ENCODE data around the gene KCNIP1. TPM values are rescaled to one million over a fixed set of nuclear protein-coding genes. Genes with fewer than 3 reads are reported as not detected.

Gene KCNIP1
- total RNA-seq, 1 donor from 2014 or later: 8.7 TPM

DNA sequence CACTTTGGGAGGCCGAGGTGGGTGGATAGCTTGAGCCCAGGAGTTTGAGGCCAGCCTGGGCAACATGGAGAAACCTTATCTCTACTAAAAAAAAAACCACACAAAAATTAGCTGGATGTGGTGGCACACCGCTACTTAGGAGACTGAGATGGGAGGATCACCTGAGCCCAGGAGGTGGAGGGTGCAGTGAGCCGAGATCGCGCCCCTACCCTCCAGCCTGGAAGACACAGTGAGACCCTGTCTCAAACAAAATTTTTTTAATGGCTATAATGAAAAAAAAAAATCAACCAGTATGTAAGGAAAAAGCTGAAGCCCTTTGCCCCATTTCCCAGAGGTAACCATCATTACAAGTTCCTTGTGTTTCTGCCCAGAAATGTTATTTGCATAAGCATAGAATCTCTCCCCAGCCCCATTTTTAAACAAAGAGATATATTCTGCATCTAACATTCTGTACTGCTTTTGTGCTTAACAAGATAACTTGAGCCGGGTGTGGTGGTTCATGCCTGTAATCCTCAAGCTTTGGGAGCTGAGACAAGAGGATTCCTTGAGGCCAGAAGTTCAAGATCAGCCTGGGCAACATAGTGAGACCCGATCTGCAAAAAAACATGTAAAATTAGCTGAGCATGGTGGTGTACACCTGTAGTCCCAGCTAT lies 35.1 kb upstream of the KCNIP1 start:
- no peak overlapping the region for H3K4me3 Mint-ChIP-seq (ENCODE audit: unreplicated experiment)
- H3K9me3 Mint-ChIP-seq (ENCODE audit: low read depth): no peaks in the 10 kb centered on the region

DNA sequence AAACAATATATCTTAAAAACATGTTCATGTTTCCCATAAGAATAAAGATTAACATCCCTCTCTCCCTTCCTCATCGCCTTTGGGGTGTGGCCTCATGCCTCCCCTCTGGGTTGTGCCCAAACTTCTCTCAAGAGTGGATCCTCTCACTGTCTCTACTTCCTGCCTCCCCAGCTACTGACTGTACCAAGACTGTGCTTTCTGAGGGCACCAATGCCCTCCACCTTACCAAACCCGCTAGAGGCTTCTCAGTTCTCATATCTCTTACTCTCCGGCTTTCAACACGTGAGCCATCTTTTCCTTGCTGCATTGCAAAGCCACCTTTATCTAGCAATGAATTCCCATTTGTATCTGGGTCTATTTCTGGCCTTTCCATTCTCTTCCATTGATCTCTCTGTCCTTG lies 34.4 kb upstream of the KCNIP1 start:
- Mint-ChIP-seq H3K4me1 (ENCODE audit: low read depth) (no peaks in the 10 kb centered on the region), H3K27me3 (ENCODE audit: low read depth) (no peaks in the 10 kb centered on the region), H3K4me3 (ENCODE audit: unreplicated experiment) (no peak overlapping the region), H3K36me3 (ENCODE audit: low read depth) (no peaks in the 10 kb centered on the region), H3K9me3 (ENCODE audit: low read depth) (no peaks in the 10 kb centered on the region), H3K27ac (ENCODE audit: unreplicated experiment) (no peak overlapping the region)
- TF ChIP-seq, protein P1, sequence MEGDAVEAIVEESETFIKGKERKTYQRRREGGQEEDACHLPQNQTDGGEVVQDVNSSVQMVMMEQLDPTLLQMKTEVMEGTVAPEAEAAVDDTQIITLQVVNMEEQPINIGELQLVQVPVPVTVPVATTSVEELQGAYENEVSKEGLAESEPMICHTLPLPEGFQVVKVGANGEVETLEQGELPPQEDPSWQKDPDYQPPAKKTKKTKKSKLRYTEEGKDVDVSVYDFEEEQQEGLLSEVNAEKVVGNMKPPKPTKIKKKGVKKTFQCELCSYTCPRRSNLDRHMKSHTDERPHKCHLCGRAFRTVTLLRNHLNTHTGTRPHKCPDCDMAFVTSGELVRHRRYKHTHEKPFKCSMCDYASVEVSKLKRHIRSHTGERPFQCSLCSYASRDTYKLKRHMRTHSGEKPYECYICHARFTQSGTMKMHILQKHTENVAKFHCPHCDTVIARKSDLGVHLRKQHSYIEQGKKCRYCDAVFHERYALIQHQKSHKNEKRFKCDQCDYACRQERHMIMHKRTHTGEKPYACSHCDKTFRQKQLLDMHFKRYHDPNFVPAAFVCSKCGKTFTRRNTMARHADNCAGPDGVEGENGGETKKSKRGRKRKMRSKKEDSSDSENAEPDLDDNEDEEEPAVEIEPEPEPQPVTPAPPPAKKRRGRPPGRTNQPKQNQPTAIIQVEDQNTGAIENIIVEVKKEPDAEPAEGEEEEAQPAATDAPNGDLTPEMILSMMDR (IDR thresholded peaks at IDR 0.05): no peak
- DNase-seq (ENCODE audit: low spot score): no peak

More for the DNA sequence above, 35.1 kb upstream of the KCNIP1 start:
- TF ChIP-seq, protein P1 (IDR thresholded peaks at IDR 0.05): no peak
- DNase-seq (ENCODE audit: low spot score): no peak
- Mint-ChIP-seq H3K27ac (ENCODE audit: unreplicated experiment) (no peak overlapping the region), H3K4me1 (ENCODE audit: low read depth) (no peaks in the 10 kb centered on the region), H3K27me3 (ENCODE audit: low read depth) (no peaks in the 10 kb centered on the region), H3K36me3 (ENCODE audit: low read depth) (no peaks in the 10 kb centered on the region)

DNA sequence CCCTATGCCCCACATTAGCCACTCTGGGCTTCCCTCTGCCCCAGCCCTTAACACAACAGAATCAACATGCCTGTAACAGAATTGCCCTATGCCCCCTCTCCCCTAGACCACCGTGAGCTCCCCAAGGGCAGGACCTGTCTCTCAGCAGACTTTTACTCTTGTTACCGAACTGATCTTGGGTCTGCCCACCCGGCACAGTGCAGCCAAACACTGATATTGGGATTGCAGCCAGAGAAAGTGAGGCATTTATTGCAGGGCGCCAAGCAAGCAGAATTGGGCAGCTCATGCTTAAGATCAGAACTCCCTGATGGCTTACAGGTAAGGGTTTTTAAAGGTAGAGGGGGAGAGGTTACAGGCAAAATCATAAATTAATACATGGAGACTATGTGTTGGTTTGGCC lies 33.5 kb upstream of the KCNIP1 start:
- Mint-ChIP-seq H3K27ac (ENCODE audit: unreplicated experiment) (no peak overlapping the region), H3K4me1 (ENCODE audit: low read depth) (peaks cover 4% of the 10 kb centered on the region), H3K4me3 (ENCODE audit: unreplicated experiment) (no peak overlapping the region), H3K9me3 (ENCODE audit: low read depth) (no peaks in the 10 kb centered on the region), H3K36me3 (ENCODE audit: low read depth) (no peaks in the 10 kb centered on the region), H3K27me3 (ENCODE audit: low read depth) (no peaks in the 10 kb centered on the region)
- TF ChIP-seq, protein P1 (IDR thresholded peaks at IDR 0.05): no peak
- no peak for DNase-seq (ENCODE audit: low spot score)

DNA sequence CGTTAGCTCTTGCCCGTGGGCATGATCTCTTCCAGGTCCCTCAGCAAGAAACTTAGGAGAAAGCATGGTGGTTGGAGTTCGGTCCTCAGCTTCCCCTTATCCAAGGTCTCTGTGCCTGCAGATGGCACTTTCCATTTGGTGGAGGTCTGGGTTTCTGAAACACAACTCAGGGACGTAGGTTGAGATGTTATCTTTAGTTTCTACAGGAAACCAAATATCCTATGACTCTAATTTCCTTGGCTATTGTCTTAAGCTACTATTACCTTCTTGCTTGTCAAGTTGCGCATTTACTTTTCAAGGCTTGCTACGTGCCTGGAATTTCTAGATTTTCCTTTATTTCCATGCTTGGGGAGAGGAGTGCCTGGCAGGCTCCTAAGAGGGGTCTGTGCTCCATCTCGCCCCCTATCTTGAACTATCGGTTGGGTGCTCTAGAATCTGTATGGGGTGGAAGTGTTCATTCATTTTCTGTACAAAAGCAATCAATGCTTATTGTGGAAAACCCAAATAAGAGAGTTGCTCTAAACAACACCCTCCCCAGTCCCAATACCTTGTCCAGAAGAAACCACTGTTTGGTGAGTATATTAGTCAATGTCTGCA lies 32.9 kb upstream of the KCNIP1 start:
- H3K27ac Mint-ChIP-seq (ENCODE audit: unreplicated experiment): no peak overlapping the region
- no peaks in the 10 kb centered on the region for H3K9me3 Mint-ChIP-seq (ENCODE audit: low read depth)
- no peak overlapping the region for H3K4me3 Mint-ChIP-seq (ENCODE audit: unreplicated experiment)
- H3K4me1 Mint-ChIP-seq (ENCODE audit: low read depth): peaks cover 10% of the 10 kb centered on the region
- H3K36me3 Mint-ChIP-seq (ENCODE audit: low read depth): no peaks in the 10 kb centered on the region
- no peak for DNase-seq (ENCODE audit: low spot score)
- TF ChIP-seq, protein P1 (IDR thresholded peaks at IDR 0.05): no peak
- no peaks in the 10 kb centered on the region for H3K27me3 Mint-ChIP-seq (ENCODE audit: low read depth)

DNA sequence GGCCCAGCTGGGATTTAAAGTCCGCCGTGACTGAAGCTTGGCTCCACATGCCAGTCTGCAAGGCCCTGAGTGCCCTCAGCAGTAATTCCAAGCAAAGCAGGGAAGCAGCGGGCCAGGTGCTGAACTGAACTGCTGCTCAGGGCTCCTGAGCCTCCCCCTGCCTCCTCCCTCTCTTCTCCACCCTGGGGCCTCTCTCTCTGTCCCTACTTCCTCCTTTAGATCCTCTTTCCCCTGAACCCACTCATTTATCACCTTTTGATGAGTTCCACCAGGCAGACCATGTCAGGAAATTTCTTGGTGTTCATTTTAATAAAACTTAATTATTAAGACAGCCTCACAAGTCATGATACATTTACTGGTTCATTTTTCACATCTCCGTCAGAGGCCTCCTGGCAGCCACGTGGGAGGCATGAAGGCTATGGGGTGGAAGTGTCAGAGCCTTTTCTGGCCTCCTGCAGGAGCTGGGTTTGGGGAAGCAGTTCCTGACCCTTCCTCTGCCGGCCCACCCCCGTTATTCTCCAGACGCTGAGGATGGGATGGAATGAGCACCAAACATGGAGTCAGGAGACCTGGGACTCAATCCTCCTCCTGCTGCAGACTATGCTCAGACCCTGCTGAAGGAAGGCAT lies 32.2 kb upstream of the KCNIP1 start:
- peaks cover 16% of the 10 kb centered on the region for H3K4me1 Mint-ChIP-seq (ENCODE audit: low read depth)
- no peak overlapping the region for H3K27ac Mint-ChIP-seq (ENCODE audit: unreplicated experiment)
- DNase-seq (ENCODE audit: low spot score): no peak
- H3K9me3 Mint-ChIP-seq (ENCODE audit: low read depth): no peaks in the 10 kb centered on the region
- no peaks in the 10 kb centered on the region for H3K36me3 Mint-ChIP-seq (ENCODE audit: low read depth)
- H3K27me3 Mint-ChIP-seq (ENCODE audit: low read depth): no peaks in the 10 kb centered on the region
- TF ChIP-seq, protein P1 (IDR thresholded peaks at IDR 0.05): no peak
- no peak overlapping the region for H3K4me3 Mint-ChIP-seq (ENCODE audit: unreplicated experiment)
